Naive B cell (primary cell): Measurements from ENCODE around the gene ULK2. TPM values are rescaled to one million over a fixed set of nuclear protein-coding genes. Genes with fewer than 3 reads are reported as not detected.
"Not testable (repeated sequence)": the region's sequence is repeated elsewhere in the genome, so short reads cannot be mapped to it uniquely, and the experiment has no call there.

Experiments used
- ATAC-seq, 2 donors: fragments of 150-1000 bp; cut with Tn5 transposase; 2 replicates each; pipeline ENCODE4 v1.10.0; 2021; ENCODE audit warnings: low read depth in 2 of 2, mild to moderate bottlenecking in 2 of 2, moderate library complexity in 2 of 2
- DNase-seq: peaks from one replicate; pipeline ENCODE4 v3.0.0; 2022
- H3K27ac Mint-ChIP-seq, 6 donors: one replicate each; pipeline ENCODE4 v1.8.0; 2020 to 2022; ENCODE audit warnings: mild to moderate bottlenecking in 6 of 6, mixed read lengths in 6 of 6, moderate library complexity in 5 of 6, inconsistent platforms in 2 of 6
- H3K27me3 Mint-ChIP-seq, 3 donors: one replicate each; pipeline ENCODE4 v1.8.0; 2021 to 2022; ENCODE audit warnings: mixed read lengths in 3 of 3, mild to moderate bottlenecking in 1 of 3
- H3K36me3 Mint-ChIP-seq, 2 donors: one replicate each; pipeline ENCODE4 v1.8.0; 2020 to 2022; ENCODE audit warnings: mixed read lengths in 2 of 2, inconsistent platforms in 1 of 2, mild to moderate bottlenecking in 1 of 2
- H3K4me1 Mint-ChIP-seq, 3 donors: one replicate each; pipeline ENCODE4 v1.8.0; 2020 to 2022; ENCODE audit warnings: mixed read lengths in 3 of 3, inconsistent platforms in 1 of 3, mild to moderate bottlenecking in 1 of 3, moderate library complexity in 1 of 3
- H3K4me3 Mint-ChIP-seq, 8 donors: one replicate each; pipeline ENCODE4 v1.8.0; 2020 to 2022; ENCODE audit warnings: mild to moderate bottlenecking in 8 of 8, mixed read lengths in 8 of 8, moderate library complexity in 8 of 8, inconsistent platforms in 2 of 8
- H3K9me3 Mint-ChIP-seq, 7 donors: one replicate each; pipeline ENCODE4 v1.8.0; 2020 to 2022; ENCODE audit warnings: mixed read lengths in 7 of 7, mild to moderate bottlenecking in 5 of 7, inconsistent platforms in 2 of 7, moderate library complexity in 1 of 7
- polyA plus RNA-seq, 6 donors: library from polyadenylated mRNA; unstranded; fragments of 300-500 nt; fragmentation: Illumina TruSeq; gene quantifications; one replicate each; pipeline ENCODE4 v1.2.3, GENCODE V29; 2021; ENCODE audit warnings: low read depth in 6 of 6

The ULK2 gene
- 1 to 10 TPM in 3 of 6 donors, under 1 TPM in 2, not detected in 1; 0.04 to 1.5 (median 1.1) TPM for polyA plus RNA-seq

- Mint-ChIP-seq H3K27ac (peak within 1 kb of the TSS in 3 of 6 donors; percentile 29 to 53 (median 52)), H3K27me3 (no peaks in the 10 kb centered on the region), H3K4me3 (peak within 1 kb of the TSS; percentile 63 to 87 (median 78)), H3K36me3 (no peaks in the 10 kb centered on the region), H3K4me1 (peaks cover 0 to 5% (median 5%) of the 10 kb centered on the region in 3 donors), H3K9me3 (peaks cover 0 to 2% (median 0%) of the 10 kb centered on the region in 7 donors)
- DNase-seq (peak; percentile 25), ATAC-seq (peak; percentile 75 to 76)
Observed at GRCh38 chr17:19867329-19868078, at the start of gene ULK2. ULK2 (minus strand) TSS chr17:19867936; CDS start chr17:19867417, 519 bp downstream.

- Mint-ChIP-seq H3K27ac (peak overlapping the region in 1 of 6 donors; percentile 75), H3K9me3 (no peaks in the 10 kb centered on the region), H3K4me3 (no peak overlapping the region), H3K36me3 (peaks cover 9 to 27% of the 10 kb centered on the region in 2 donors), H3K27me3 (no peaks in the 10 kb centered on the region), H3K4me1 (peaks cover 0 to 15% (median 11%) of the 10 kb centered on the region in 3 donors)
- no peak for DNase-seq
- no peak for ATAC-seq
Observed at GRCh38 chr17:19915245-19915978, 47.7 kb upstream of the ULK2 start.

- Mint-ChIP-seq H3K4me3 (no peak overlapping the region), H3K27me3 (no peaks in the 10 kb centered on the region), H3K9me3 (no peaks in the 10 kb centered on the region), H3K4me1 (peaks cover 0 to 11% (median 8%) of the 10 kb centered on the region in 3 donors), H3K27ac (no peak overlapping the region), H3K36me3 (peaks cover 12 to 39% of the 10 kb centered on the region in 2 donors)
- DNase-seq (no peak), ATAC-seq (no peak)
Observed at GRCh38 chr17:19911033-19911432, 43.3 kb upstream of the ULK2 start.

GRCh38 chr17:19909139-19909538 is 41.4 kb upstream of the ULK2 start:
- H3K27me3 Mint-ChIP-seq, result no peaks in the 10 kb centered on the region
- no peak for DNase-seq
- H3K36me3 Mint-ChIP-seq, result peaks cover 14 to 26% of the 10 kb centered on the region in 2 donors
- no peak for ATAC-seq
- peaks cover 0 to 6% (median 0%) of the 10 kb centered on the region in 3 donors for H3K4me1 Mint-ChIP-seq
- H3K27ac Mint-ChIP-seq, result no peak overlapping the region
- H3K4me3 Mint-ChIP-seq, result no peak overlapping the region
- H3K9me3 Mint-ChIP-seq, result no peaks in the 10 kb centered on the region

GRCh38 chr17:19905502-19905901 is 37.8 kb upstream of the ULK2 start:
- Mint-ChIP-seq H3K4me3 (no peak overlapping the region), H3K27me3 (no peaks in the 10 kb centered on the region), H3K27ac (no peak overlapping the region), H3K36me3 (peaks cover 20 to 24% of the 10 kb centered on the region in 2 donors), H3K9me3 (no peaks in the 10 kb centered on the region), H3K4me1 (no peaks in the 10 kb centered on the region)
- no peak for ATAC-seq
- no peak for DNase-seq

- H3K9me3 Mint-ChIP-seq, result no peaks in the 10 kb centered on the region
- no peak overlapping the region for H3K4me3 Mint-ChIP-seq
- ATAC-seq, result no peak
- H3K27me3 Mint-ChIP-seq, result no peaks in the 10 kb centered on the region
- DNase-seq, result no peak
- peaks cover 20 to 24% of the 10 kb centered on the region in 2 donors for H3K36me3 Mint-ChIP-seq
- H3K27ac Mint-ChIP-seq, result no peak overlapping the region
- no peaks in the 10 kb centered on the region for H3K4me1 Mint-ChIP-seq
Observed at GRCh38 chr17:19904924-19905323, 37.2 kb upstream of the ULK2 start.

- H3K9me3 Mint-ChIP-seq, result no peaks in the 10 kb centered on the region
- H3K27me3 Mint-ChIP-seq, result no peaks in the 10 kb centered on the region
- peaks cover 18 to 19% of the 10 kb centered on the region in 2 donors for H3K36me3 Mint-ChIP-seq
- DNase-seq, result no peak
- no peaks in the 10 kb centered on the region for H3K4me1 Mint-ChIP-seq
- H3K27ac Mint-ChIP-seq, result no peak overlapping the region
- ATAC-seq, result no peak
- no peak overlapping the region for H3K4me3 Mint-ChIP-seq
Observed at GRCh38 chr17:19904412-19904811, 36.7 kb upstream of the ULK2 start.

- Mint-ChIP-seq H3K4me1 (peaks cover 0 to 3% (median 0%) of the 10 kb centered on the region in 3 donors), H3K4me3 (no peak overlapping the region), H3K27ac (peak overlapping the region in 1 of 6 donors; percentile 60), H3K36me3 (peaks cover 7 to 10% of the 10 kb centered on the region in 2 donors), H3K9me3 (no peaks in the 10 kb centered on the region), H3K27me3 (no peaks in the 10 kb centered on the region)
- DNase-seq (no peak), ATAC-seq (no peak)
Observed at GRCh38 chr17:19900809-19901208, 33.1 kb upstream of the ULK2 start.

GRCh38 chr17:19897903-19898302 is 30.2 kb upstream of the ULK2 start:
- Mint-ChIP-seq H3K27ac (no peak overlapping the region), H3K4me1 (peaks cover 0 to 3% (median 0%) of the 10 kb centered on the region in 3 donors), H3K9me3 (no peaks in the 10 kb centered on the region), H3K27me3 (no peaks in the 10 kb centered on the region), H3K36me3 (no peaks in the 10 kb centered on the region), H3K4me3 (no peak overlapping the region)
- DNase-seq (no peak), ATAC-seq (no peak)

GRCh38 chr17:19897090-19897837 is 29.5 kb upstream of the ULK2 start:
- Mint-ChIP-seq H3K27ac (peak overlapping the region in 3 of 6 donors; percentile 1 to 35 (median 8)), H3K4me1 (peaks cover 0 to 3% (median 0%) of the 10 kb centered on the region in 3 donors), H3K9me3 (no peaks in the 10 kb centered on the region), H3K4me3 (no peak overlapping the region), H3K36me3 (no peaks in the 10 kb centered on the region), H3K27me3 (no peaks in the 10 kb centered on the region)
- no peak for DNase-seq
- ATAC-seq, result no peak

GRCh38 chr17:19896679-19897078 is 28.9 kb upstream of the ULK2 start:
- H3K4me1 Mint-ChIP-seq, result peaks cover 0 to 3% (median 0%) of the 10 kb centered on the region in 3 donors
- H3K4me3 Mint-ChIP-seq, result no peak overlapping the region
- H3K36me3 Mint-ChIP-seq, result no peaks in the 10 kb centered on the region
- DNase-seq, result no peak
- no peaks in the 10 kb centered on the region for H3K9me3 Mint-ChIP-seq
- ATAC-seq, result no peak
- peak overlapping the region in 1 of 6 donors; percentile 1 for H3K27ac Mint-ChIP-seq
- no peaks in the 10 kb centered on the region for H3K27me3 Mint-ChIP-seq

GRCh38 chr17:19890554-19890953 is 22.8 kb upstream of the ULK2 start:
- H3K27me3 Mint-ChIP-seq, H3K9me3 Mint-ChIP-seq, H3K4me3 Mint-ChIP-seq, H3K4me1 Mint-ChIP-seq, DNase-seq, H3K27ac Mint-ChIP-seq, ATAC-seq, H3K36me3 Mint-ChIP-seq: not testable (repeated sequence)

- not testable (repeated sequence) for H3K27ac Mint-ChIP-seq, H3K27me3 Mint-ChIP-seq, H3K4me1 Mint-ChIP-seq, DNase-seq, H3K4me3 Mint-ChIP-seq, H3K9me3 Mint-ChIP-seq, ATAC-seq, H3K36me3 Mint-ChIP-seq
Observed at GRCh38 chr17:19890001-19890400, 22.3 kb upstream of the ULK2 start.
